Measurements from ENCODE around the gene THRA. TPM values are rescaled to one million over a fixed set of nuclear protein-coding genes. Genes with fewer than 3 reads are reported as not detected.

Gene THRA
- total RNA-seq, 1 donor from 2014 or later: 74.7 TPM

GRCh38 chr17:40025991-40026815, 36.6 kb upstream of the THRA start:
- DNase-seq (ENCODE audit: low spot score): no peak

- DNase-seq (ENCODE audit: low spot score): no peak
These were observed 35.8 kb upstream of the THRA start for GRCh38 chr17:40026816-40027613.

- no peak for DNase-seq (ENCODE audit: low spot score)
These were observed 35.2 kb upstream of the THRA start for GRCh38 chr17:40027614-40028012.

GRCh38 chr17:40028595-40028994, 34.2 kb upstream of the THRA start:
- no peak for DNase-seq (ENCODE audit: low spot score)

- no peak for DNase-seq (ENCODE audit: low spot score)
These were observed 31.1 kb upstream of the THRA start for GRCh38 chr17:40031706-40032105.

GRCh38 chr17:40032322-40033320, 30.1 kb upstream of the THRA start:
- no peak for DNase-seq (ENCODE audit: low spot score)

GRCh38 chr17:40033339-40033738, 29.4 kb upstream of the THRA start:
- no peak for DNase-seq (ENCODE audit: low spot score)

GRCh38 chr17:40034426-40035161, 28.2 kb upstream of the THRA start:
- DNase-seq (ENCODE audit: low spot score): no peak

GRCh38 chr17:40035162-40035559, 27.6 kb upstream of the THRA start:
- no peak for DNase-seq (ENCODE audit: low spot score)

- no peak for DNase-seq (ENCODE audit: low spot score)
These were observed 23.8 kb upstream of the THRA start for GRCh38 chr17:40038882-40039513.

GRCh38 chr17:40041196-40041595, 21.6 kb upstream of the THRA start:
- DNase-seq (ENCODE audit: low spot score): no peak

GRCh38 chr17:40056379-40057015, 6.3 kb upstream of the THRA start:
- no peak for DNase-seq (ENCODE audit: low spot score)

- no peak for DNase-seq (ENCODE audit: low spot score)
These were observed 4.5 kb upstream of the THRA start for GRCh38 chr17:40058186-40058784.

GRCh38 chr17:40058865-40059264, 3.9 kb upstream of the THRA start:
- DNase-seq (ENCODE audit: low spot score): no peak

- DNase-seq (ENCODE audit: low spot score): no peak
These were observed 2.9 kb upstream of the THRA start for GRCh38 chr17:40059729-40060475.

GRCh38 chr17:40060887-40061608, 1.7 kb upstream of the THRA start:
- no peak for DNase-seq (ENCODE audit: low spot score)

GRCh38 chr17:40061609-40062038, 1.1 kb upstream of the THRA start:
- no peak for DNase-seq (ENCODE audit: low spot score)
